ENCODE data around the gene ATP6V1E1.
A peak's percentile ranks its signal among the peaks of the same experiment; 100 is the strongest.
"Not testable (repeated sequence)": the region's sequence is repeated elsewhere in the genome, so short reads cannot be mapped to it uniquely, and the experiment has no call there.

The ATP6V1E1 gene

DNA sequence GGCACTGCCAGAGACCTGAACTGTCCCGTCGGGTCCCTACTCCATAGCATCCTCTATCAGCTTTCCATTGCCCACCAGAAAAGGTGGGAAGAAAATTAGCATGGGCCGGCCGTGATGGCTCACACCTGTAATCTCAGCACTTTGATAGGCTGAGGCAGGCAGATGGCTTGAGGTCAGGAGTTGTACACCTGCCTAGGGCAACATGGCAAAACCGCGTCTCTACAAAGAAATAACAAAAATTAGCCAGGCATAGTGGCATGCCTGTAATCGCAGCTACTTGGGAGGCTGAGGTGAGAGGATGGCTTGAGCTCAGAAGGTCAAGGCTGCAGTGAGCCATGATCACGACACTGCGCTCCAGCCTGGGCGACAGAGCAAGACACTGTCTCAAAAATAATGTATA lies 61.8 kb downstream of the ATP6V1E1 start:
- Histone ChIP-seq H3K4me1 (ENCODE audit: control insufficient read depth, insufficient read depth, low read length) (peaks cover 41% of the 10 kb centered on the region), H3K4me3 (ENCODE audit: low read depth, low read length) (no peak overlapping the region), H3K27me3 (ENCODE audit: control insufficient read depth, insufficient read depth, low read length) (no peaks in the 10 kb centered on the region), H3K9me3 (ENCODE audit: control insufficient read depth, insufficient read depth, low read depth, low read length) (no peaks in the 10 kb centered on the region), H3K27ac (ENCODE audit: low read depth, low read length) (no peak overlapping the region), H3K36me3 (ENCODE audit: control insufficient read depth, insufficient read depth, low read length) (peaks cover 9% of the 10 kb centered on the region; the same call in 1 of the 2 replicates), H3K9ac (ENCODE audit: low read length) (no peak overlapping the region)

DNA sequence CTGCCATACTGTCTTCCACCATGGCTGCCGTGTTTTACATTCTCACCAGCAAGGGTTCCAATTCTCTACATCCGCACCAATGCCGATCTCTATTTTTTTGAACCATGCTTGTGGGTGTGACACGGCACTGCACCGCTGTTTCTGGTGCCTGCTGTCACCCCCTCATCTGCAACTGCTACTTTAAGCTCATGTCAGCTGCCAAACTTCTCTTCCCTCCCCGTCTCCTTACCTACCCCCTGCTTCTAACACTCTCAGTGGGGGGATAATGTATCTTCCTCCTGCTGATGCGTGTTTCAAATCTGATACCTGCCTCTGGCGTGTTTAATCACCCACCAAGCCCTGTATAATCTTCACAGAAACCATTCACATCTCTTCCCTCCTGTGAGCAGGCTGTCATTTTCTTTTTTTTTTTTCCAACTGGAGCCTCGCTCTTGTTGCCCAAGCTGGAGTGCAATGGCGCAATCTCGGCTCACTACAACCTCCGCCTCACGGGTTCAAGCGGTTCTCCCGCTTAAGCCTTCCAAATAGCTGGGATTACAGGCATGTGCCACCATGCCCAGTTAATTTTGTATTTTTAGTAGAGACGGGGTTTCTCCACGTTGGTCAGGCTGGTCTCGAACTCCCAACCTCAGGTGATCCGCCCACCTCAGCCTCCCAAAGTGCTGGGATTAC lies 62.4 kb downstream of the ATP6V1E1 start:
- H3K27ac ChIP-seq (ENCODE audit: low read depth, low read length); H3K4me3 ChIP-seq (ENCODE audit: low read depth, low read length); H3K36me3 ChIP-seq (ENCODE audit: control insufficient read depth, insufficient read depth, low read length): not testable (repeated sequence)

DNA sequence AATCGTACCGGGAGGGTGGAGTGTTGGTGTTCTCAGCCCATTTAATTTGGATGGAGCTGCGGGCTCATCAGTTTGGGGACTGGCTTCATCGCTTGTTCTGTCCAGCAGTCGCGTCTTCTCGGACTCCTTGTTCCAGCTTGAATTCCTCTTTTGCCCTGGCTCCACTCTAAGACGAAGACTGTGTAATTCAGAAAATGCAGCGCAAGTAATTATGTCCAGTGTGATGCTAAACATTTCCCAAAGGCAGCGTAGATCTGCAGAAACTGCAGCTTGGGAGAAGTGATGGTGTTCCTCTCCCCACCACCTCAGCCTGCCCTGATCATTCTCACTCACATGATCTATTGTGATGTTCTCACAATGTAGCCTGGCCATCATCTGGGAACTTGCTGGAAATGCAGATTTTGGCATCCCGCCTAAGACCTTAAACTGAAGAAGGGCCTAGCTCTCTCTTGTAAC lies 64.6 kb downstream of the ATP6V1E1 start:
- no peaks in the 10 kb centered on the region for H3K27me3 ChIP-seq (ENCODE audit: control insufficient read depth, insufficient read depth, low read length)
- peaks cover 19% of the 10 kb centered on the region for H3K4me1 ChIP-seq (ENCODE audit: control insufficient read depth, insufficient read depth, low read length)
- no peak overlapping the region for H3K27ac ChIP-seq (ENCODE audit: low read depth, low read length)
- no peak overlapping the region for H3K4me3 ChIP-seq (ENCODE audit: low read depth, low read length)
- H3K9ac ChIP-seq (ENCODE audit: low read length) = no peak overlapping the region
- peaks cover 24% of the 10 kb centered on the region for H3K36me3 ChIP-seq (ENCODE audit: control insufficient read depth, insufficient read depth, low read length)
- peaks cover 13% of the 10 kb centered on the region for H3K9me3 ChIP-seq (ENCODE audit: control insufficient read depth, insufficient read depth, low read depth, low read length)

More for the DNA sequence above, 62.4 kb downstream of the ATP6V1E1 start:
- peaks cover 38% of the 10 kb centered on the region for H3K4me1 ChIP-seq (ENCODE audit: control insufficient read depth, insufficient read depth, low read length)
- H3K9me3 ChIP-seq (ENCODE audit: control insufficient read depth, insufficient read depth, low read depth, low read length); H3K27me3 ChIP-seq (ENCODE audit: control insufficient read depth, insufficient read depth, low read length); H3K9ac ChIP-seq (ENCODE audit: low read length): not testable (repeated sequence)

DNA sequence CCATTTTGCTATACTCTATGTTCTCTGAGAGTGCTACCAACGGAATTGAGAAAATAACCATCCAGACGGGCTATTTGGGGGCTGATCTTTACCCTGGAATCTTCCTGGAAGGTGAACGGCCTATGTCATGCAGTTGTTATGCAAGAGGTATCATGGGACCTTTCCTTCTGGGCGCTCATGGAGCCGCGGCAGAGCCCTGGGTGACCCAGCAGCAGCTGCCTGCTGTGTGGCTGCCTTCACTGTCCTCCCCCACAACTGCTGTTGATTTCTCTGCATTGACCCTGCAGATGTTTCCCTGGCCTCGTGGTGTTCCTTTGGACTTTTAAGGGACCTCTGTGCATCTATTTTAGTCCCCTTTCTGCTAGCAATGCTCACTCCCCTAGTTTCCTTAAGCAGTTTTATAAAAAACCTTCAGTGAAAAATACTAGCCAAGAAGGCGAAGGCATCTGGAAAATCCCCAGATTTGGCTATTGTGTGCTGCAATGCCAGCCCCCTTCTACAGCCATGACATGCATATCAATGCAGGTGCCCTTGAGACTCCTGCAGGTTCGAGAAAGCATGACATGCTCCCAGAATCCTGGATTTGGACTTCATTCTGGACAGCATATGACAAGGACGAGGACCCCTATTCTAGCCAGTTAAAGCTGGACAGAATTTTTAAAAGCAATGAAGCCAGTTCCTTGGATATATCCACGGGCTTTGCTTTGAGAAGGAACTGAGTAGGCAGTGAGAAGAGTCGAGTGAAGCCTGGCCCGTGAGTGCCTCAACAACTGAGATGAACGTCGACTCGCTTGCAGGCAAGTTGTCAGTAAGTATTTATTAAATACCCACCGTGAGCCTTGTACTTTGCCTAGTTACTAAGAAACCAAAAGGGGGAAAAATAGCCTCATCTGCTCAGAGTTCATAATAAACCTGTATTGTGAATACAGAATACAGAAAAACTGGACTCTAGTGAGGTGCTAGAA lies 65.4 kb downstream of the ATP6V1E1 start, which contains the start of gene SLC25A18:
SLC25A18 (plus strand) TSS at position 593 of the 965 bp plus-strand sequence. CDS start 16,447 bp downstream, outside the sequence.
- peak within 1 kb of the TSS; percentile 53; the same call in 1 of the 2 replicates for H3K27ac ChIP-seq (ENCODE audit: low read depth, low read length)
- H3K9me3 ChIP-seq (ENCODE audit: control insufficient read depth, insufficient read depth, low read depth, low read length) = peaks cover 17% of the 10 kb centered on the region
- H3K4me1 ChIP-seq (ENCODE audit: control insufficient read depth, insufficient read depth, low read length) = peaks cover 19% of the 10 kb centered on the region
- H3K27me3 ChIP-seq (ENCODE audit: control insufficient read depth, insufficient read depth, low read length) = no peaks in the 10 kb centered on the region
- H3K36me3 ChIP-seq (ENCODE audit: control insufficient read depth, insufficient read depth, low read length) = peaks cover 32% of the 10 kb centered on the region
- no peak within 1 kb of the TSS for H3K9ac ChIP-seq (ENCODE audit: low read length)
- H3K4me3 ChIP-seq (ENCODE audit: low read depth, low read length) = no peak within 1 kb of the TSS

DNA sequence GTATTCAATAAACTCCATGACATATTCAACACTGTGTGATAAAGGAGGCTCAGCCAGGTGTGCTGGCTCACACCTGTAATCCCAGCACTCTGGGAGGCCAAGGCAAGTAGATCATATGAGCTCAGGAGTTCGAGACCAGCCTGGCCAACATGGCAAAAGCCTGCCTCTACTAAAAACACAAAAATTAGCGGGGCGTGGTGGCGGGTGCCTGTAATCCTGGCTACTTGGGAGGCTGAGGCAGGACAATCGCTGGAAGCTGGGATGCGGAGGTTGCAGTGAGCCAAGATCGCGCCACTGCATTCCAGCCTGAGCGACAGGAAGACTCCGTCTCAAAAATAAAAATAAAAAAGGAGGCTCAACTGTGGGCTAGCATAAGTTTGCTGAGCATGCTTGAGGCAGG lies 69.4 kb downstream of the ATP6V1E1 start:
- Histone ChIP-seq H3K27ac (ENCODE audit: low read depth, low read length) (no peak overlapping the region), H3K4me1 (ENCODE audit: control insufficient read depth, insufficient read depth, low read length) (peaks cover 19% of the 10 kb centered on the region), H3K9ac (ENCODE audit: low read length) (no peak overlapping the region), H3K36me3 (ENCODE audit: control insufficient read depth, insufficient read depth, low read length) (peaks cover 68% of the 10 kb centered on the region), H3K4me3 (ENCODE audit: low read depth, low read length) (no peak overlapping the region), H3K27me3 (ENCODE audit: control insufficient read depth, insufficient read depth, low read length) (no peaks in the 10 kb centered on the region), H3K9me3 (ENCODE audit: control insufficient read depth, insufficient read depth, low read depth, low read length) (peaks cover 17% of the 10 kb centered on the region)

DNA sequence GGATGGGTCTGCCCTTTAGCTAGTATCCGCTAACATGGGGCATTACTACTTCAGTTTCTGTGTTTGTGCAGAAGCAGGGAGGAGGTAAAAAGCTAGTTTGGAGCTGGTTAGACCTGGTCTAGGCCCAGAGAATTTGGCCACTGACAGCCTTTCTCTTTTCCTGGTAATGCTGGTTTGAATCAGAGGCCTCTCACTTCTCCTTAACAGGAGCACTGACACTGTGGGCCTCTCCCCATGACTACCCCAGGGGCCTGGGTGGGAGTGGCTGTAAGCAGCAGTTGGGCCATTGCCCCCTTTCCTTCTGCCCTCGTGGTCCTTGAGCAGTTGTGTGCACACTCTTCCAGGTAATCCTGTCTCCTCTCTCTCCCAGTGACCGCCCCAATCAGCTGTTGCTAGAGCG lies 73.7 kb downstream of the ATP6V1E1 start:
- H3K4me1 ChIP-seq (ENCODE audit: control insufficient read depth, insufficient read depth, low read length) = no peaks in the 10 kb centered on the region

DNA sequence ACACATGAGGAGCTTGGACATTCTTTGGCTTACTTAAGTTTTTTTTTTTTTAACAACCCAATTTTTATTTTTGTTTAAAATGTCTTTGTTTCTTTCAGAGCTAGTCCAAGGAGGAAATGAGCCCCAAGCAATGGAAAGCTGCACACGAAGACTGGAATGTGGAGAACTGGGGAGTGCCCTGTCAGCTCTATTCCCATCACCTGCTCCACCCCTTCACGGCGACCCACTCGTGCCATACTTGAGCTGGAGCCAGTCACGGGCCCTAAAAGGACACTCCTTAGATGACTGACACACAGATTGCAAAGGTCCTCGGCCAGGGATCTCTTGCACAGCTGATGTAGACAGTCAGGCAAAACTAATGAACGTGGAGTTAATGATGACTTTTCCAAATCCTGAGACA lies 75.8 kb downstream of the ATP6V1E1 start:
- Histone ChIP-seq H3K9me3 (ENCODE audit: control insufficient read depth, insufficient read depth, low read depth, low read length) (no peaks in the 10 kb centered on the region), H3K4me3 (ENCODE audit: low read depth, low read length) (no peak overlapping the region), H3K9ac (ENCODE audit: low read length) (no peak overlapping the region), H3K27me3 (ENCODE audit: control insufficient read depth, insufficient read depth, low read length) (no peaks in the 10 kb centered on the region), H3K4me1 (ENCODE audit: control insufficient read depth, insufficient read depth, low read length) (no peaks in the 10 kb centered on the region), H3K36me3 (ENCODE audit: control insufficient read depth, insufficient read depth, low read length) (peaks cover 94% of the 10 kb centered on the region), H3K27ac (ENCODE audit: low read depth, low read length) (no peak overlapping the region)

More for the DNA sequence above, 73.7 kb downstream of the ATP6V1E1 start:
- no peak overlapping the region for H3K27ac ChIP-seq (ENCODE audit: low read depth, low read length)
- no peak overlapping the region for H3K9ac ChIP-seq (ENCODE audit: low read length)
- no peak overlapping the region for H3K4me3 ChIP-seq (ENCODE audit: low read depth, low read length)
- H3K9me3 ChIP-seq (ENCODE audit: control insufficient read depth, insufficient read depth, low read depth, low read length) = peaks cover 11% of the 10 kb centered on the region; the same call in 1 of the 2 replicates
- peaks cover 94% of the 10 kb centered on the region for H3K36me3 ChIP-seq (ENCODE audit: control insufficient read depth, insufficient read depth, low read length)
- H3K27me3 ChIP-seq (ENCODE audit: control insufficient read depth, insufficient read depth, low read length) = no peaks in the 10 kb centered on the region

DNA sequence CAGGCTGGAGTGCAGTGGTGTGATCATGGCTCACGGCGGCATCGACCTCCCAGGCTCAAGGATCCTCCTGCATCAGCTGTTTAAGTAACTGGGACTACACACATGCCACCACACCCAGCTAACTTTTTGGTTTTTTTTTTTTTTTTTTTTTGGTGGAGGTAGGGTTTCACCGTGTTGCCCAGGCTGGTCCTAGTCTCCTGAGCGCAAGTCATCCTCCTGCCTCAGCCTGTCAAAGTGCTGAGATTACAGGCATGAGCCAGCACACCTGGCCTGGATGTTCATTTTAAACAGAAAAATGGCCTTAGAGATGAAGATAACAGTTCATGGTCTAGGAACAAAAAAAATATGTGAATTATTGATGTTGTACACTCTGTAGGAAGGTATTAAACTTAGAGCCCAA lies 78.9 kb downstream of the ATP6V1E1 start:
- H3K36me3 ChIP-seq (ENCODE audit: control insufficient read depth, insufficient read depth, low read length) = peaks cover 87% of the 10 kb centered on the region

DNA sequence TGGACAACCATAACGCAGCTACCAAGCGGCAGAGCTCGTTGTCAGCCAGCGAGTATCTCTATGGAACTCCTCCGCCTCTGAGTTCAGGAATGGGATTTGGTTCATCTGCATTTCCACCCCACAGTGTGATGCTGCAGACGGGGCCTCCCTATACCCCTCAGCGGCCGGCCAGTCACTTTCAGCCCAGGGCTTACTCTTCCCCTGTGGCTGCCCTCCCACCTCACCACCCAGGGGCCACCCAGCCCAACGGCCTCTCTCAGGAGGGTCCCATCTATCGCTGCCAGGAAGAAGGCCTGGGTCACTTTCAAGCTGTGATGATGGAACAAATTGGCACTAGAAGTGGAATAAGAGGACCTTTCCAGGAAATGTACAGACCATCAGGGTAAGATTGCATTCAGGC lies 79.4 kb downstream of the ATP6V1E1 start:
- no peak overlapping the region for H3K9ac ChIP-seq (ENCODE audit: low read length)
- H3K36me3 ChIP-seq (ENCODE audit: control insufficient read depth, insufficient read depth, low read length) = peaks cover 83% of the 10 kb centered on the region
- H3K9me3 ChIP-seq (ENCODE audit: control insufficient read depth, insufficient read depth, low read depth, low read length) = no peaks in the 10 kb centered on the region
- no peaks in the 10 kb centered on the region for H3K4me1 ChIP-seq (ENCODE audit: control insufficient read depth, insufficient read depth, low read length)
- H3K27me3 ChIP-seq (ENCODE audit: control insufficient read depth, insufficient read depth, low read length) = no peaks in the 10 kb centered on the region
- no peak overlapping the region for H3K4me3 ChIP-seq (ENCODE audit: low read depth, low read length)
- no peak overlapping the region for H3K27ac ChIP-seq (ENCODE audit: low read depth, low read length)

More for the DNA sequence above, 78.9 kb downstream of the ATP6V1E1 start:
- Histone ChIP-seq H3K27me3 (ENCODE audit: control insufficient read depth, insufficient read depth, low read length) (no peaks in the 10 kb centered on the region), H3K9ac (ENCODE audit: low read length) (no peak overlapping the region), H3K4me1 (ENCODE audit: control insufficient read depth, insufficient read depth, low read length) (no peaks in the 10 kb centered on the region), H3K4me3 (ENCODE audit: low read depth, low read length) (no peak overlapping the region), H3K27ac (ENCODE audit: low read depth, low read length) (no peak overlapping the region), H3K9me3 (ENCODE audit: control insufficient read depth, insufficient read depth, low read depth, low read length) (no peaks in the 10 kb centered on the region)

DNA sequence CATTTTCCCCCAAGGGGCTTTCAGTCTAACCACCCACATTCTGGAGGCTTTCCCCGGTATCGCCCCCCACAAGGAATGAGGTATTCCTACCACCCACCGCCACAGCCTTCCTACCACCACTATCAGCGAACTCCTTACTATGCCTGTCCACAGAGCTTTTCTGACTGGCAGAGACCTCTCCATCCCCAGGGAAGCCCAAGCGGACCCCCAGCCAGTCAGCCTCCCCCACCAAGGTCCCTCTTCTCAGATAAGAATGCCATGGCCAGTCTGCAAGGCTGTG lies 79.9 kb downstream of the ATP6V1E1 start:
- Histone ChIP-seq H3K36me3 (ENCODE audit: control insufficient read depth, insufficient read depth, low read length) (peaks cover 82% of the 10 kb centered on the region), H3K4me1 (ENCODE audit: control insufficient read depth, insufficient read depth, low read length) (no peaks in the 10 kb centered on the region)

More for the DNA sequence above, 79.9 kb downstream of the ATP6V1E1 start:
- no peak overlapping the region for H3K4me3 ChIP-seq (ENCODE audit: low read depth, low read length)
- H3K9ac ChIP-seq (ENCODE audit: low read length) = no peak overlapping the region
- H3K27ac ChIP-seq (ENCODE audit: low read depth, low read length) = no peak overlapping the region
- H3K27me3 ChIP-seq (ENCODE audit: control insufficient read depth, insufficient read depth, low read length) = no peaks in the 10 kb centered on the region
- no peaks in the 10 kb centered on the region for H3K9me3 ChIP-seq (ENCODE audit: control insufficient read depth, insufficient read depth, low read depth, low read length)

All from HUES6 (cell line).